HUDEP-2 (cell line): ENCODE results near the gene RTF2.
A peak's percentile ranks its signal among the peaks of the same experiment; 100 is the strongest.
"Not testable (repeated sequence)": the region's sequence is repeated elsewhere in the genome, so short reads cannot be mapped to it uniquely, and the experiment has no call there.

Source experiments
- DNase-seq, 76 experiments: peaks; one replicate each; lab custom pipeline; 2025; ENCODE audit not compliant: unreplicated experiment in 76 of 76; lab: John Stamatoyannopoulos, UW

RTF2 gene

GRCh38 chr20:56532946-56533345, 64.5 kb downstream of the RTF2 start, which contains the start of gene FAM209B:
Gene FAM209B (plus strand): TSS chr20:56533246. CDS start chr20:56533342, 96 bp downstream.
- not testable (repeated sequence) for DNase-seq

GRCh38 chr20:56537997-56538396, 69.6 kb downstream of the RTF2 start:
- no peak for DNase-seq

- DNase-seq: no peak
Observed at GRCh38 chr20:56540415-56540814, 72.0 kb downstream of the RTF2 start.

- no peak for DNase-seq
Observed at GRCh38 chr20:56542489-56543030, 74.1 kb downstream of the RTF2 start.

- DNase-seq: peak in 1 of 76 experiments; percentile 1
Observed at GRCh38 chr20:56551571-56551970, 83.1 kb downstream of the RTF2 start.

- DNase-seq: no peak
Observed at GRCh38 chr20:56552911-56553629, 84.6 kb downstream of the RTF2 start.

GRCh38 chr20:56554869-56555268, 86.4 kb downstream of the RTF2 start:
- no peak for DNase-seq

GRCh38 chr20:56558968-56559367, 90.5 kb downstream of the RTF2 start:
- no peak for DNase-seq

- not testable (repeated sequence) for DNase-seq
Observed at GRCh38 chr20:56564526-56564925, 96.1 kb downstream of the RTF2 start.

- DNase-seq: no peak
Observed at GRCh38 chr20:56565511-56565910, 97.1 kb downstream of the RTF2 start.

GRCh38 chr20:56566621-56567020, 98.2 kb downstream of the RTF2 start:
- peak in 1 of 76 experiments; percentile 2 for DNase-seq
